ENCODE measurements around the gene TEAD3. TPM values are rescaled to one million over a fixed set of nuclear protein-coding genes. Genes with fewer than 3 reads are reported as not detected.

Gene TEAD3

Small RNA genes lying within 50 kb of the gene (small RNA-seq; reads per million reads assigned to genes)
- not detected for gene MIR7111 (ENCODE audit: low read depth)
